Stomach (tissue), 9 donors: ENCODE measurements around the gene MAPK8IP2. TPM values are rescaled to one million over a fixed set of nuclear protein-coding genes. Genes with fewer than 3 reads are reported as not detected.

Experiments used
- DNase-seq, 2 donors: peaks; one replicate each; pipeline versions ENCODE4 v3.0.0 to v3.0.0-alpha.2; 2013 to 2019
- H3K27ac ChIP-seq, 5 donors: fragments of 200-600 bp in 4 of 5; sonication (generic) in 4 of 5; one replicate each; pipeline ENCODE4 v1.5.1; 2013 to 2019; ENCODE audit warnings: mild to moderate bottlenecking in 1 of 5, moderate library complexity in 1 of 5
- H3K27me3 ChIP-seq, 3 donors: fragments of 200-600 bp; sonication (generic); one replicate each; pipeline ENCODE4 v1.5.1; 2017 to 2019; ENCODE audit warnings: mixed run types in 1 of 3
- H3K36me3 ChIP-seq, 4 donors: fragments of 200-600 bp; sonication (generic); 1 replicate in 3 of 4; 2 replicates in 1 of 4; pipeline ENCODE4 v1.5.1; 2016 to 2019
- H3K4me1 ChIP-seq, 4 donors: fragments of 200-600 bp; sonication (generic); one replicate each; pipeline ENCODE4 v1.5.1; 2016 to 2019
- H3K4me3 ChIP-seq, 4 donors: fragments of 200-600 bp; sonication (generic) in 3 of 4; one replicate each; pipeline ENCODE4 v1.5.1; 2016 to 2019; ENCODE audit warnings: mild to moderate bottlenecking in 1 of 4
- H3K9me3 ChIP-seq, 4 donors: fragments of 200-600 bp; sonication (generic); one replicate each; pipeline ENCODE4 v1.5.1; 2016 to 2019
- CTCF ChIP-seq, 7 experiments: fragments of 450-650 bp in 4 of 7; fragments of 200-600 bp in 3 of 7; sonication (generic) in 3 of 7; IDR thresholded peaks; one replicate each; pipeline ENCODE4 v1.5.1; 2016 to 2019; ENCODE audit warnings: antibody characterized with exemption in 7 of 7, control low read depth in 2 of 7, mild to moderate bottlenecking in 1 of 7
- EP300 ChIP-seq: sonication (generic); formaldehyde crosslinking; IDR thresholded peaks from one replicate; pipeline ENCODE4 v1.6.1; 2017; ENCODE audit warnings: antibody characterized with exemption
- POLR2A ChIP-seq, 4 donors: fragments of 450-650 bp; IDR thresholded peaks; one replicate each; pipeline ENCODE4 v1.6.1; 2016; ENCODE audit warnings: antibody characterized with exemption in 4 of 4, control low read depth in 2 of 4, mild to moderate bottlenecking in 1 of 4, moderate library complexity in 1 of 4
- POLR2AphosphoS5 ChIP-seq, 3 donors: sonication (generic); formaldehyde crosslinking; IDR thresholded peaks; one replicate each; pipeline ENCODE4 v1.6.1; 2016; ENCODE audit warnings: antibody characterized with exemption in 3 of 3
- WGBS, 5 donors: extraction: QIAGEN DNeasy Blood & Tissue Kit in 3 of 5; methylation state at CpG; one replicate each; pipeline versions ENCODE4 v1.1.5 to v1.1.7; 2013 to 2018; 5-methylcytosine and 5-hydroxymethylcytosine counted together
- intact Hi-C: fragments of 100-400 bp; cut with DNase I; formaldehyde crosslinking; loops from one replicate; pipeline ENCODE4 v1.15.1; 2023; ENCODE audit warnings: low total_unique reads
- polyA plus RNA-seq, 3 donors: library from polyadenylated mRNA; stranded (reverse); fragments of 200-250 nt; gene quantifications; one replicate each; pipeline ENCODE4 v1.2.3, GENCODE V29; 2013
- total RNA-seq, 5 donors: library from RNA; depleted of rRNA; stranded (reverse); fragments of >200 nt; gene quantifications; one replicate each; pipeline versions ENCODE4 v1.1.0 to v1.2.3, GENCODE V29; 2014 to 2016
- donor health status: healthy with polysubstance abuse.
- donor health status: Bipolar disorder and iron deficiency.
- donor health status: healthy.

The MAPK8IP2 gene
- total and polyA plus RNA-seq, 8 donors = 0.43 to 5.8 (median 0.85) TPM

GRCh38 chr22:50626850-50627641, 26.5 kb downstream of the MAPK8IP2 start:
- peak overlapping the region; percentile 84 to 89 (median 86) for H3K27ac ChIP-seq
- DNase-seq = peak; percentile 28 to 29
- no peaks in the 10 kb centered on the region for H3K9me3 ChIP-seq
- TF ChIP-seq POLR2A (IDR thresholded peaks at IDR 0.05) (no peak), EP300 (no peak), POLR2AphosphoS5 (IDR thresholded peaks at IDR 0.05) (no peak), CTCF (IDR thresholded peaks at IDR 0.05) (no peak)
- WGBS, 5 donors = 71 to 80% (median 75%) methylated on average over 34 to 42 of the region's 42 CpGs
- H3K36me3 ChIP-seq = peaks cover 8 to 22% (median 18%) of the 10 kb centered on the region in 4 donors
- intact Hi-C loops = no loop called here
- H3K27me3 ChIP-seq = no peaks in the 10 kb centered on the region
- peak overlapping the region; percentile 64 to 88 (median 76) for H3K4me3 ChIP-seq
- peaks cover 25 to 41% (median 39%) of the 10 kb centered on the region in 4 donors for H3K4me1 ChIP-seq

- 1 to 3% (median 1%) methylated on average over 32 to 85 of the region's 88 CpGs for WGBS, 5 donors
- peak; percentile 82 to 94 for DNase-seq
- H3K9me3 ChIP-seq = no peaks in the 10 kb centered on the region
- intact Hi-C loops = no loop called here
- H3K36me3 ChIP-seq = peaks cover 8 to 22% (median 18%) of the 10 kb centered on the region in 4 donors
- peak within 1 kb of the TSS; percentile 64 to 88 (median 76) for H3K4me3 ChIP-seq
- peaks cover 18 to 32% (median 31%) of the 10 kb centered on the region in 4 donors for H3K4me1 ChIP-seq
- no peaks in the 10 kb centered on the region for H3K27me3 ChIP-seq
- peak within 1 kb of the TSS; percentile 84 to 89 (median 86) for H3K27ac ChIP-seq
- TF ChIP-seq EP300 (no peak), POLR2AphosphoS5 (IDR thresholded peaks at IDR 0.05) (peak in 2 of 3 donors; percentile 67 to 86), POLR2A (IDR thresholded peaks at IDR 0.05) (no peak), CTCF (IDR thresholded peaks at IDR 0.05) (peak in 2 of 7 experiments; percentile 14 to 50)
Observed at GRCh38 chr22:50627642-50628542, 27.3 kb downstream of the MAPK8IP2 start, which contains the start of gene ARSA. Gene ARSA, minus strand, starts transcription at chr22:50628152. Its CDS starts 373 bp downstream, at chr22:50627779.

- DNase-seq = peak; percentile 21 to 67
- intact Hi-C loops = no loop called here
- WGBS, 5 donors = 20 to 24% (median 23%) methylated on average over 15 to 16 of the region's 16 CpGs
- Histone ChIP-seq H3K36me3 (peaks cover 8 to 22% (median 18%) of the 10 kb centered on the region in 4 donors), H3K27me3 (no peaks in the 10 kb centered on the region), H3K9me3 (no peaks in the 10 kb centered on the region), H3K4me1 (peaks cover 15 to 27% (median 25%) of the 10 kb centered on the region in 4 donors), H3K27ac (peak overlapping the region; percentile 77 to 89 (median 84)), H3K4me3 (peak overlapping the region; percentile 64 to 88 (median 76))
- TF ChIP-seq CTCF (IDR thresholded peaks at IDR 0.05) (no peak), POLR2AphosphoS5 (IDR thresholded peaks at IDR 0.05) (no peak), POLR2A (IDR thresholded peaks at IDR 0.05) (no peak), EP300 (no peak)
Observed at GRCh38 chr22:50628543-50629134, 28.0 kb downstream of the MAPK8IP2 start.

GRCh38 chr22:50630376-50630775, 29.8 kb downstream of the MAPK8IP2 start:
- Histone ChIP-seq H3K27ac (no peak overlapping the region), H3K9me3 (no peaks in the 10 kb centered on the region), H3K36me3 (peaks cover 5 to 11% (median 8%) of the 10 kb centered on the region in 4 donors), H3K4me1 (peaks cover 15 to 27% (median 25%) of the 10 kb centered on the region in 4 donors), H3K27me3 (no peaks in the 10 kb centered on the region), H3K4me3 (no peak overlapping the region)
- no peak for TF ChIP-seq CTCF (IDR thresholded peaks at IDR 0.05)
- no peak for TF ChIP-seq EP300
- TF ChIP-seq POLR2A (IDR thresholded peaks at IDR 0.05) = no peak
- no peak for TF ChIP-seq POLR2AphosphoS5 (IDR thresholded peaks at IDR 0.05)
- intact Hi-C loops = no loop called here
- WGBS, 5 donors = 85 to 90% (median 87%) methylated on average over 5 of the region's 5 CpGs
- DNase-seq = peak in 1 of 2 donors; percentile 14
